ENCODE measurements around the gene OOSP3.
"Not testable (repeated sequence)": the region's sequence is repeated elsewhere in the genome, so short reads cannot be mapped to it uniquely, and the experiment has no call there.

The OOSP3 gene

DNA sequence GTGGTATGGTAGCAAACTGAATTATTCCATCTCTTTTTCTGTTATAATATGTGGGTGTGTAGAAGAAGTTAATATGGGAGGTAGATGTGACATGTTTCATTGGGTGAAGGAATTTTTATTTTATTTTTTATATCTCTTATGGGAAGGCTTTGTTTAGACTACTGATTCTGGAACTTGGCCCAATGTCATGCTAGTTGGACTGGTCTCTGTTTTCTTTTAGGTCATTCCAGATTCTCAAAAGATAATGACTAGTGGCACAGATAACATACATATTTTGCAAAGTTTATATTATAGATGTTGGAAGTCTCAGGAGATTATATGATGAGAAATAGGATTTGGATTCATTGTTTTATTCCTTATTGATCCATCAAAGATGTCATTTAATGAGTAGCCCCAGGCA is 1.3 kb upstream of the OOSP3 start:
- no peak for DNase-seq (ENCODE audit: low read depth)

DNA sequence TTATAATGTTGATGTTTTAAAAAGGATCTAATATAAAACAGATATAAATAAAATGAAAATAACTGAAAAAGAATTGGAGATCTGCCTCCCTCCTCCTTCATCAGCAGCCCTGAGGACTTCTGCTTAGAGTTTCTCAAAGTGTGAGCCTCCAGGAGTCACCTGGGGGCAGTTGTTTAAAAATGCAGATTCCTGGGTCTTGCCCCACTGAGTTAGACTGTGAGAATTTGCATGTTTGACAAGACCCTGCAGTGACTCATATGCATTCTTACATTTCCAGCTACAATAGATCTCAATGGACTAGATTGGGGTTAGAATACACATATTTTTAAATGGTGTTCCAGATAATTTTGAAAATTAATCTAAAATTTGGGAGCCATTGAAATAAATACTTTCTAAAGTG is 798 bp upstream of the OOSP3 start:
- no peak for DNase-seq (ENCODE audit: low read depth)

- no peak for DNase-seq (ENCODE audit: low read depth)
These were observed 985 bp downstream of the OOSP3 start for GRCh38 chr11:59879567-59879966.

DNA sequence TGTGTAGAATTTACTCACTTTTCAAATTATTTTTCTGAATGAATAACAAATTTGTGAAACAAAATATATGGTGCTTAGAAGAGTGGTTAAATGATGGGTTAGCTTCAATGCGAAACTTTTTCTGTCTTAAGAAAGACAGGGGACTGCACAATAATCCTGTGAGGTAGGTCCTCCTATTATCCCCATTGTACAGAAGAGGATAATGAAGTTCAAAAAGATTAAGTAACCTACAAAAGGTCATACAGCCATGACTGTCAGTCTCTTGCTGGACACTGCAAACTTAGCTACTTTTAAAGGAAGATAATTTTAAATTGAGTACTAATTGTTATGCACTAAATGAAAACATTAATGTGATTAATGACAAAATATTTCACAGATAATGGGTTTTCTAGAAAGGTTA is 5.0 kb downstream of the OOSP3 start:
- no peak for DNase-seq (ENCODE audit: low read depth)

DNA sequence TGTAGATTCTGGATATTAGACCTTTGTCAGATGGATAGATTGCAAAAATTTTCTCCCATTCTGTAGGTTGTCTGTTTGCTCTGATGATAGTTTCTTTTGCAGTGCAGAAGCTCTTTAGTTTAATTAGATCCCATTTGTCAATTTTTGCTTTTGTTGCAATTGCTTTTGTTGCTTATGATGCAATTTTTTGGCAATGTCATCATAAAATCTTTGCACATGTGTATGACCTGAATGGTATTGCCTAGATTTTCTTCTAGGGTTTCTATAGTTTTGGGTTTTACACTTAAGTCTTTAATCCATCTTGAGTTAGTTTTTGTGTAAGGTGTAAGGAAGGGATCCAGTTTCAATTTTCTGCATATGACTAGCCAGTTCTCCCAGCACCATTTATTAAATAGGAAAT is 8.6 kb downstream of the OOSP3 start:
- not testable (repeated sequence) for DNase-seq (ENCODE audit: low read depth)

DNA sequence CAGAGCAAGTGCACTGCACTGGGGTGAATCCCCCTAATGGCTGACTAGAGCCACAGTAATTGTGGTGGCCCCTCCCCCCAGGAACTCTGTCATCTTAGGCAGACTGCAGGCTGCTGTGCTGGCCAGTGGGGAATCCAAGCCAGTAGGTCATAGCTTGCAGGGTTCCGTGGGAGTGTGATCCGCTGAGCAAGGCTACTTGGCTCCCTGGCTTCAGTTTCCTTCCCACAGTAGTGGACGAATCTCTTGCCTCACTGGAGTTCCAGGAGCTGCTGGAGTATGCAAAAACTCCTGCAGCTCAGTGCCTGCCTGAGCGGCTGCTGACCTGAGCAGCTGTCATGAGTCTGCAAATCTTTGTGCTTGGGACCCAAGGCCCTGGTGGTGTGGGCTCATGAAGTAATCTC is 13.2 kb downstream of the OOSP3 start:
- no peak for DNase-seq (ENCODE audit: low read depth)

GRCh38 chr11:59894616-59895015 is 16.0 kb downstream of the OOSP3 start:
- DNase-seq (ENCODE audit: low read depth): no peak

DNA sequence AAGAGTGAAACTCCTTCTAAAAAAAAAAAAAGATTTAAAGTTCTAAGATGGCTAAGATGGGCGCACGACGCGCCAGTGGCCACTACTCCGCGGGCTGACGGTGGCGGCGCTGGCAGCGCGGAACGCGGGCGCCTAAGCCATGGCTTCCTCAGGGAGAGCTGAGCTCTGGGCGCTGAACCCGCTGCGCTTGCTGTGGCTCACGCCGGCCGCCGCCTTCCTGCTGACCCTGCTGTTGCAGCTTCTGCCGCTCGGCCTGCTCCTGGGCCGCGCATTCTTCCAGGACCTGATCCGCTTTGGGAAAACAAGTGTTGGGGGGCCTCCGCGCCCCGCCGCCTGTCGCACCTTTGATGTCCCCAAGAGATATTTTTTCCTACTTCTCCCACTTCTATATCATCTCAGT is 19.5 kb downstream of the OOSP3 start:
- DNase-seq (ENCODE audit: low read depth): no peak

GRCh38 chr11:59898650-59899049 is 20.1 kb downstream of the OOSP3 start:
- DNase-seq (ENCODE audit: low read depth): no peak

GRCh38 chr11:59899532-59899931 is 20.9 kb downstream of the OOSP3 start:
- DNase-seq (ENCODE audit: low read depth): no peak

GRCh38 chr11:59900366-59901126 is 22.0 kb downstream of the OOSP3 start:
- no peak for DNase-seq (ENCODE audit: low read depth)

DNA sequence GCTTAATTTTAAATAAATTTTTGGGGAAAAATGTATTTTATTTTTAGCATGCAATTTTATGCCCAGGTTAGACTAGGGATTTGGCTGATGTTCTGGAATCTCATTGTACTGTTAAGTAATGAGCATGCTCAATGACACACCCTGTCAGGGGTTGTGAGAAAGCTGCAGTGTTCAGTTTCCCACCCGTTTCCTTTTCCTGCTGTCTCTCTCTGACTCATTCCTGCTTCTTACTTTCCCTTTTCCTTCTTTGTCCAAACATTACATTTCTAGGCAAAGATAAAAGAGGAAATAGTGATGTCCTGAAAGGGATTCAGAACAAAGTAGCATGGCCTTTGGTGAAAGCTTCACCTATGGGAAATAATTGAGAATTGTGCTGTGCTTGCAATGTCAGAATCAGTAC is 22.7 kb downstream of the OOSP3 start:
- no peak for DNase-seq (ENCODE audit: low read depth)

GRCh38 chr11:59903569-59903968 is 25.0 kb downstream of the OOSP3 start:
- DNase-seq (ENCODE audit: low read depth): not testable (repeated sequence)

DNA sequence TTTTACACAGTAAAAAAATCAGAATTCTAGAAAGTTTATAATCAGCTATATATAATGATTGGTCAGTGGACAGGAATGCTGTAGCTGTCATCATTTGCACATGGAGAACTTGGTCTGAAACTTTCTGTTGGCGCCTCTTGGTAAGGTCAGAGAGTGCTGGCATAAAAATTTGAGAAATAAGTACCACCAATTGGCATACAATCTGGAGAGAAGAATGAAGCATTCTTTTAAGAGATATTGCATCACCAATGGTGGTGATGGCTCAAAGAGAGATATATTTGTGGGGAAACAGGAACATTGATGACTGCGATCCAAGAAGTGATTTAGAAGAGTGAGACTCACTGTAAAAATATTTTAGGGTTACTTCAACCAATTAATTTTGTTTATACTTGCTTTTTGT is 39.9 kb downstream of the OOSP3 start:
- DNase-seq (ENCODE audit: low read depth): no peak

DNA sequence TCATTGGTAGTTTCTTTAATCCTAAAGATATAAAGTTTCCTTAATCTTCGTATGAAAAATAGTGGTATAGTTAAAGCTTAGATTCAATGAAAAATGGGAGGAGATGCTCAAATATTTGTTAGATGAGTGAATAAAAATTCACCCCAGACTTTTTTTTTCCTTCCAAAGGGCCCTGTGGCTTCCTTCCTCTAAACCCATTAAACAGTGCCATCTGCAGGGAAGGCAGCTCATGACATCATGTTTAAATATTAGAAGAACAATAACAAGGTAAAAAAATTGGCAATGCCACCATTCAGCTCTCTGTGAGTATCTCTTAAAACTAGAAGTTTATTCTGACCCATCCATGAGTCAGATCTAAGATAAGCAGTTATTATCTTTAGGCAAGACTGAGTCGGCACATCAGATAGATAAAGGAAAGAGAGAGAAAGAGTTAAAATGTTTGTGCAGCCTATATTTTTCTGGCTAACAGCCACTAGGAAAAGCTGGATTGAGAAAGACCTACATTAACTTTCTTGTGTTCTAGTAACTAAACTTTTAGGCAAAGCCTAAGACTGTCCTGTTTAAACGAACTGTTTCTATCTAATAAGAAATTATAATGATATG is 40.5 kb downstream of the OOSP3 start:
- no peak for DNase-seq (ENCODE audit: low read depth)

GRCh38 chr11:59923813-59924212 is 45.2 kb downstream of the OOSP3 start:
- no peak for DNase-seq (ENCODE audit: low read depth)

DNA sequence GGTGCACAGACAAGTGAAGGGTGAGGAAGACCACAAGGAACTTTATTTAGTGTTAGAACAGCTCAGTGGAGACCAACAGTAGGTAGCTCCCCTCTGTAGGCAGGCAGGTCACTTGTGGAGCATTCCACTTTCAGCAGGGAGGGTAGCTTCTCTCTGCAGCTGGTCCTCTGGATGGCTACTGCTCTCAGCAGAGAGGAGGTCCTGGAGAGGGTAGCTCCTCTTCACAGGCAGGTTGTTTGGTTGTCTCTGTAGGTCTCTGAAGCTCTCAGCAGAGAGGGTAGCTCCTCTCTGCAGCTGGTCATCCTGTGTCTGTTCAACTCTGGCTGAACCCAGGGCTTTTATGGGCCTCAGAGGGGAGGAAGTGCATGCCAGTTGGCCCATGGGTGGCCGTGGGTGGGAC is 53.1 kb downstream of the OOSP3 start:
- DNase-seq (ENCODE audit: low read depth): no peak

- no peak for DNase-seq (ENCODE audit: low read depth)
These were observed 59.5 kb downstream of the OOSP3 start, which contains the start of gene OOSP1 for GRCh38 chr11:59938132-59938531. Gene OOSP1 (plus strand): TSS chr11:59938432. CDS start chr11:59938455, 23 bp downstream.

DNA sequence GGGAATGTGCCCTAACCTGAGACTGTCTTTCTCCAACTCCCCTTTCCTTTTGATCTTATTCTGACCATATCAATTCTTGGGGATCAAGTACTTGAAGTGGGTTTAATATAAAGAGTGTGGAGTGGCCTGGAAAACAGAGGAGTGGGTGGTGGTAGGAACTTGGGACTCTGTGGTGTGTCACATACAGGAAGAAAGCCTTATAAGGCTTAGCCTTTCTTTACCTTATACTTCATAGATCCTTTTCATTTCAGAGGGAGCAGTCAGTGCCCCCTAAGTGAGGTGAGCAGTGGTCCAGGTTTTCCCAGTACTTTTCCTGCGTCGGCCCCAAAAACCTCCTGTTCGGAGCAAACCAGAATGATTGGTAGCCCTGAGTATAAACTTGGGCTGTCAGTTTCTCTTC is 60.1 kb downstream of the OOSP3 start:
- no peak for DNase-seq (ENCODE audit: low read depth)

GRCh38 chr11:59939482-59939881 is 60.9 kb downstream of the OOSP3 start:
- DNase-seq (ENCODE audit: low read depth): no peak

DNA sequence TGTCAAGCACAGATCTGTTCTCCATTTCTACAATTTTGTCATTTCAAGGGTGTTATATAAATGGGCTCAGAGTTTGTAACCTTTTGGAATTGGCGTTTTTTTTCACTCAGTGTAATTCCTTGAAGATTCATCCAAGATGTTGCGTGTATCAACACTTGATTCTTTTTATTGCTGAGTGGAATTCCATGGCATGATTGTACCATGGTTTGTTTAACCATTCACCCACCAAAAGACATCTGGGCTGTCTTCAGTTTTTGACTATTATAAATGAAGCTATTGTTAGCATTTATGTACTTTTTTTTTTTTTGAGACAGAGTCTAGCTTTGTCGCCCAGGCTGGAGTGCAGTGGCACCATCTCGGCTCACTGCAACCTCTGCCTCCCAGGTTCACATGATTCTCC is 62.5 kb downstream of the OOSP3 start:
- no peak for DNase-seq (ENCODE audit: low read depth)

GRCh38 chr11:59943997-59944714 is 65.6 kb downstream of the OOSP3 start:
- no peak for DNase-seq (ENCODE audit: low read depth)

GRCh38 chr11:59944720-59945119 is 66.1 kb downstream of the OOSP3 start:
- DNase-seq (ENCODE audit: low read depth): no peak

All from stimulated activated CD8-positive, alpha-beta memory T cell treated with anti-CD3 and anti-CD28 coated beads, Interleukin-4, amount 100 ng/mL, for 24 hours (primary cell).